OCI-LY7 (cell line): ENCODE results near the gene ZNF232. TPM values are rescaled to one million over a fixed set of nuclear protein-coding genes. Genes with fewer than 3 reads are reported as not detected.

ENCODE experiments used
- BruUV-seq: library from RNA; stranded (reverse); fragments of 400-500 nt; replicated peaks from 2 replicates; lab custom pipeline; 2021; lab: Mats Ljungman, UMichigan
- CTCF ChIA-PET: fragments of 300-600 bp; sonication (Branson Sonifier 250); formaldehyde crosslinking; loops from one replicate; lab custom pipeline; 2022; ENCODE audit warnings: antibody characterized with exemption; ENCODE audit not compliant: unreplicated experiment; lab: Charles Lee
- POLR2A ChIA-PET: fragments of 300-600 bp; sonication (Branson Sonifier 250); formaldehyde crosslinking; loops from one replicate; lab custom pipeline; 2022; ENCODE audit warnings: antibody characterized with exemption; lab: Charles Lee
- DNase-seq: peaks from one replicate; pipeline ENCODE4 v3.0.0-alpha.2; 2015; ENCODE audit warnings: low spot score
- H2AFZ ChIP-seq: fragments of 200-600 bp; sonication (generic), shearing (Covaris generic); 2 replicates; pipeline ENCODE4 v1.6.1; 2014; ENCODE audit warnings: mild to moderate bottlenecking, antibody characterized with exemption, low read length, moderate library complexity
- H3K27ac ChIP-seq: fragments of 200-600 bp; sonication (generic); 2 replicates; pipeline ENCODE4 v1.5.1; 2014; ENCODE audit warnings: mixed run types, low read depth, mild to moderate bottlenecking, moderate library complexity, low read length, inconsistent platforms; ENCODE audit not compliant: poor library complexity, severe bottlenecking
- H3K36me3 ChIP-seq: fragments of 200-600 bp; sonication (generic); 2 replicates; pipeline ENCODE4 v1.6.1; 2014; ENCODE audit warnings: mild to moderate bottlenecking, antibody characterized with exemption, low read length, moderate library complexity, mixed read lengths; ENCODE audit not compliant: insufficient read depth
- H3K4me1 ChIP-seq: fragments of 200-600 bp; sonication (generic); 2 replicates; pipeline ENCODE4 v1.5.1; 2014; ENCODE audit warnings: mild to moderate bottlenecking, low read length; ENCODE audit not compliant: insufficient read depth, poor library complexity, severe bottlenecking
- H3K4me2 ChIP-seq: fragments of 200-600 bp; sonication (generic); 2 replicates; pipeline ENCODE4 v1.6.1; 2014; ENCODE audit warnings: mild to moderate bottlenecking, low read length
- H3K4me3 ChIP-seq: fragments of 200-600 bp; sonication (generic); 2 replicates; pipeline ENCODE4 v1.5.1; 2014; ENCODE audit warnings: mild to moderate bottlenecking, low read depth, low read length; ENCODE audit not compliant: poor library complexity, severe bottlenecking
- H3K79me2 ChIP-seq: fragments of 200-600 bp; sonication (generic); 2 replicates; pipeline ENCODE4 v1.6.1; 2016; ENCODE audit warnings: low read depth, mild to moderate bottlenecking, low read length, moderate library complexity, mixed read lengths; ENCODE audit not compliant: insufficient read depth
- H3K9me2 ChIP-seq: fragments of 200-600 bp; sonication (generic); 2 replicates; pipeline ENCODE4 v1.6.1; 2016; ENCODE audit warnings: mild to moderate bottlenecking, low read length, mixed read lengths; ENCODE audit not compliant: insufficient read depth
- H3K9me3 ChIP-seq: fragments of 200-600 bp; sonication (generic); 2 replicates; pipeline ENCODE4 v1.6.1; 2014; ENCODE audit warnings: mild to moderate bottlenecking, mixed run types, low read length, mixed read lengths
- H4K20me1 ChIP-seq: fragments of 200-600 bp; sonication (generic); 2 replicates; pipeline ENCODE4 v1.6.1; 2014; ENCODE audit warnings: mild to moderate bottlenecking, antibody characterized with exemption, low read length, moderate library complexity, mixed read lengths; ENCODE audit not compliant: insufficient read depth
- CTCF ChIP-seq: fragments of 200-600 bp; sonication (generic); conservative IDR thresholded peaks from 2 replicates; pipeline ENCODE4 v1.5.1; 2014; ENCODE audit warnings: mild to moderate bottlenecking, antibody characterized with exemption, low read length, moderate library complexity, mixed read lengths
- EZH2phosphoT487 ChIP-seq: fragments of 200-600 bp; sonication (generic); IDR thresholded peaks from 2 replicates; pipeline ENCODE4 v1.6.1; 2018; ENCODE audit warnings: low read depth, borderline replicate concordance, mild to moderate bottlenecking, mixed run types, antibody characterized with exemption, low read length, moderate library complexity, mixed read lengths
- intact Hi-C: fragments of 100-400 bp; cut with micrococcal nuclease; formaldehyde crosslinking; loops from one replicate; pipeline ENCODE4 v1.10.0; 2022; ENCODE audit not compliant: unreplicated experiment
- total RNA-seq, 2 experiments: library from RNA; depleted of rRNA in 1 of 2; stranded (reverse); fragments of >200 nt in 1 of 2; shearing (Covaris generic) in 1 of 2; gene quantifications; 2 replicates each; pipeline ENCODE4 v1.2.3, GENCODE V29; 2014 to 2022

Gene ZNF232
- total RNA-seq, 2 experiments from 2014 or later: 21.3 to 28.3 TPM

- no TSS peak for BruUV-seq
- no peak overlapping the region for H3K27ac ChIP-seq
- intact Hi-C loops: no loop called here
- H3K9me2 ChIP-seq: no peaks in the 10 kb centered on the region
- H3K36me3 ChIP-seq: no peaks in the 10 kb centered on the region
- H2AFZ ChIP-seq: no peak overlapping the region
- ChIA-PET POLR2A (no interaction called here), CTCF (no interaction called here)
- no peaks in the 10 kb centered on the region for H4K20me1 ChIP-seq
- H3K4me3 ChIP-seq: no peak overlapping the region
- H3K4me2 ChIP-seq: no peak overlapping the region
- no peak for DNase-seq
- no peak for TF ChIP-seq CTCF
- no peak for TF ChIP-seq EZH2phosphoT487
- H3K79me2 ChIP-seq: no peaks in the 10 kb centered on the region
- no peaks in the 10 kb centered on the region for H3K9me3 ChIP-seq
- H3K4me1 ChIP-seq: peaks cover 17% of the 10 kb centered on the region
Observed at GRCh38 chr17:5080591-5080990, 31.1 kb downstream of the ZNF232 start.

- Histone ChIP-seq H3K79me2 (no peaks in the 10 kb centered on the region), H3K4me3 (peak within 1 kb of the TSS; percentile 65), H3K9me2 (no peaks in the 10 kb centered on the region), H3K9me3 (no peaks in the 10 kb centered on the region), H2AFZ (peak within 1 kb of the TSS; percentile 82; the same call in 1 of the 2 replicates), H3K27ac (peak within 1 kb of the TSS; percentile 2), H3K4me1 (peaks cover 17% of the 10 kb centered on the region), H3K4me2 (peak within 1 kb of the TSS; percentile 55), H3K36me3 (no peaks in the 10 kb centered on the region), H4K20me1 (no peaks in the 10 kb centered on the region)
- TF ChIP-seq EZH2phosphoT487 (no peak), CTCF (peak; percentile 31)
- DNase-seq: peak; percentile 71
- POLR2A ChIA-PET: interaction anchor here (0.5 to 0.8 kb wide), 2 partner anchors 205 to 473 kb away, joined by 3 to 7 read pairs; no protein-coding TSS in a partner anchor
- intact Hi-C loops: no loop called here
- no TSS peak for BruUV-seq
- CTCF ChIA-PET: no interaction called here
Observed at GRCh38 chr17:5078106-5079028, 33.3 kb downstream of the ZNF232 start, which contains the start of gene ZFP3. Gene ZFP3 (plus strand): TSS chr17:5078467. CDS start chr17:5091505, 13,038 bp downstream.
